Colonic mucosa (tissue), 4 donors: Measurements from ENCODE around the gene MYO10. TPM values are rescaled to one million over a fixed set of nuclear protein-coding genes. Genes with fewer than 3 reads are reported as not detected.

ENCODE experiments used
- DNase-seq: peaks from one replicate; pipeline ENCODE4 v3.0.0-alpha.2; 2020
- H3K27ac ChIP-seq: fragments of 200-600 bp; one replicate; pipeline ENCODE4 v1.8.0; 2021
- H3K27me3 ChIP-seq: fragments of 200-600 bp; one replicate; pipeline ENCODE4 v1.8.0; 2021
- H3K36me3 ChIP-seq: fragments of 200-600 bp; one replicate; pipeline ENCODE4 v1.8.0; 2021
- H3K4me1 ChIP-seq: fragments of 200-600 bp; one replicate; pipeline ENCODE4 v1.8.0; 2021; ENCODE audit warnings: mild to moderate bottlenecking
- H3K4me3 ChIP-seq: fragments of 200-600 bp; one replicate; pipeline ENCODE4 v1.8.0; 2021
- H3K9ac ChIP-seq, 2 donors: one replicate each; pipeline ENCODE4 v1.7.0; 2013; ENCODE audit warnings: control low read depth in 2 of 2, low read depth in 2 of 2, low read length in 2 of 2
- H3K9me3 ChIP-seq: fragments of 200-600 bp; one replicate; pipeline ENCODE4 v1.8.0; 2021
- CTCF ChIP-seq: fragments of 200-600 bp; IDR thresholded peaks from one replicate; pipeline ENCODE4 v1.8.0; 2022; ENCODE audit warnings: antibody characterized with exemption, mild to moderate bottlenecking
- intact Hi-C: fragments of 100-400 bp; cut with DNase I; formaldehyde crosslinking; loops from one replicate; pipeline ENCODE4 v1.14.1; 2022
- total RNA-seq, 2 donors: library from RNA; stranded (reverse); fragmentation: NEBNext Ultra II Directional in 1 of 2; extraction: Animal tissue kit (Norgen Biotek cat#: 25700) in 1 of 2; gene quantifications; one replicate each; pipeline ENCODE4 v1.2.1, GENCODE V29; 2021
- donor health status: healthy.
- donor health status: DM: no; HTN: no; CAD: no.
- donor health status: DM: no; HTN: no; CAD: no.

The MYO10 gene
- total RNA-seq, 2 donors from 2014 or later = 57.9 to 61.9 TPM

GRCh38 chr5:16612007-16612406 is 324.1 kb downstream of the MYO10 start:
- peaks cover 4% of the 10 kb centered on the region for H3K4me1 ChIP-seq

More at GRCh38 chr5:16612007-16612406, 324.1 kb downstream of the MYO10 start:
- no peaks in the 10 kb centered on the region for H3K27me3 ChIP-seq
- TF ChIP-seq CTCF = no peak
- no peaks in the 10 kb centered on the region for H3K9me3 ChIP-seq
- intact Hi-C loops = no loop called here
- H3K4me3 ChIP-seq = no peak overlapping the region
- no peak for DNase-seq
- no peaks in the 10 kb centered on the region for H3K36me3 ChIP-seq
- no peak overlapping the region for H3K27ac ChIP-seq
- H3K9ac ChIP-seq = no peak overlapping the region
